A549 (cell line): Measurements from ENCODE around the gene DUSP9.

Experiments used
- CBX2 ChIP-seq: fragments of 200-600 bp; sonication (generic); IDR thresholded peaks from 2 replicates; pipeline ENCODE4 v1.6.1; 2016; ENCODE audit warnings: low read depth, mild to moderate bottlenecking, borderline replicate concordance
- EP300 ChIP-seq, 2 experiments: fragments of >200 bp; sonication (Bioruptor Twin); formaldehyde crosslinking; IDR thresholded peaks; 2 replicates in 1 of 2; 3 replicates in 1 of 2; pipeline ENCODE4 v1.6.1; 2016 to 2017
- POLR2A ChIP-seq: IDR thresholded peaks from 2 replicates; pipeline ENCODE4 v1.6.1; 2012; ENCODE audit warnings: mild to moderate bottlenecking, low read length
- RAD21 ChIP-seq, 2 experiments: fragments of >200 bp in 1 of 2; sonication (Bioruptor Twin) in 1 of 2; formaldehyde crosslinking in 1 of 2; IDR thresholded peaks in 1 of 2; conservative IDR thresholded peaks in 1 of 2; 2 replicates in 1 of 2; 3 replicates in 1 of 2; pipeline ENCODE4 v1.6.1; 2012 to 2018; ENCODE audit warnings: inconsistent platforms in 1 of 2
- RFX5 ChIP-seq: fragments of 450-650 bp; IDR thresholded peaks from 2 replicates; pipeline ENCODE4 v1.7.1; 2014; ENCODE audit warnings: antibody characterized with exemption, mild to moderate bottlenecking, moderate library complexity
- ZC3H11A ChIP-seq: fragments of 450-650 bp; IDR thresholded peaks from 2 replicates; pipeline ENCODE4 v1.6.1; 2014; ENCODE audit warnings: antibody characterized with exemption, mild to moderate bottlenecking
- TF ChIP-seq, protein P1 (sequence below): IDR thresholded peaks from 2 replicates; pipeline ENCODE4 v1.6.1; 2012
- TF ChIP-seq, protein P2 (sequence below): fragments of >200 bp; sonication (Bioruptor Twin); formaldehyde crosslinking; IDR thresholded peaks from 3 replicates; pipeline ENCODE4 v1.5.1; 2016
- TF ChIP-seq, protein P3 (sequence below): fragments of 200-600 bp; sonication (generic); IDR thresholded peaks from 2 replicates; pipeline ENCODE4 v1.6.1; 2016; ENCODE audit warnings: antibody characterized with exemption, mild to moderate bottlenecking, moderate library complexity
- TF ChIP-seq, protein P4 (sequence below): fragments of 250-450 bp; sonication (Bioruptor Pico); IDR thresholded peaks from 2 replicates; pipeline ENCODE4 v1.5.0; 2020; ENCODE audit warnings: low read depth, mild to moderate bottlenecking, moderate library complexity

DNA sequence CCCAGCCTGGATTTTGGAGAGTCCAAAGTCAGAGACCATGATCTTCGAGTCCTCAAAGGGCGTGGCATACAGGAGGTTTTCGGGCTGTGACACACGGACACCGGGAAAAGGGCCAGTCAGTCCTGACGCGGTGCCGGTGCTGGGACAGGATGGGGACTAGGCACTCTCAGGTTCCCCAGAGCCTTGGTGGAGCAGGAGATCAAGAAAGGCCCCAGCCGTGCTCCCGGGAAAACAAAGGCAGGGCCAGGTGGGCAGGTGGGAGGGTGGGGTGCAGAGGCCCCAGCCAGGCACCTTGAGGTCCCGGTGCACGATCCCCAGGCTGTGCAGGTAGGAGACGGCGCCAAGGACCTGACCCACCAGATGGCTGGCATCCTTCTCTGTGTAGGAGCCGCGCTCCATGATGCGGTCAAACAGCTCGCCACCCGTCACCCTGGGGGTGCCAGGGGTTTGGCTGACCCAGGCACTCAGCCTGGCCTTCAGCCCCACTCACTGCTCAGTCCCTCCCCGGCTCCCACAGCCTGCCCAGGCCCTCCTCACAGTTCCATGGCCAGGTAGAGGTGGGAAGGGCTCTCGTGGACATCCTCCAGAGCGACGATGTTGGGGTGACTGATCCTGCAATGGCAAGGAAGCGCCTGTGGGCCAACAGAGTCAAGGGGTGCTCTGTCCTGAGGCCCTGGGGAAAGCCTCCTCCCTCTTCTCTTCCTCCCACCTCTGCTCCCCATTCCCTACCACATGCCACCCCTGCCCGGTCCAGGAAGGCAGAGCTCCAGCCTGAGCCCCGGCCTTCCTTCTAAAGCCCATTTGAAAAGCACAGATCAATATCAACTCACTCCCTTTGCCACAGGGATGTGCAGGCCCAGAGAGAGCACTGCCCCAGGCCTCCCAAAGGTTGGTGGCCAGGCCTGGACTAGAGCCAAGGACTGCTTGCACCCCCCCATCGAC is 24.9 kb downstream of the DUSP9 start:
- TF ChIP-seq, protein P1, sequence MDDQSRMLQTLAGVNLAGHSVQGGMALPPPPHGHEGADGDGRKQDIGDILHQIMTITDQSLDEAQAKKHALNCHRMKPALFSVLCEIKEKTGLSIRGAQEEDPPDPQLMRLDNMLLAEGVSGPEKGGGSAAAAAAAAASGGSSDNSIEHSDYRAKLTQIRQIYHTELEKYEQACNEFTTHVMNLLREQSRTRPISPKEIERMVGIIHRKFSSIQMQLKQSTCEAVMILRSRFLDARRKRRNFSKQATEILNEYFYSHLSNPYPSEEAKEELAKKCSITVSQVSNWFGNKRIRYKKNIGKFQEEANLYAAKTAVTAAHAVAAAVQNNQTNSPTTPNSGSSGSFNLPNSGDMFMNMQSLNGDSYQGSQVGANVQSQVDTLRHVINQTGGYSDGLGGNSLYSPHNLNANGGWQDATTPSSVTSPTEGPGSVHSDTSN, result no peak
- TF ChIP-seq, protein P2, sequence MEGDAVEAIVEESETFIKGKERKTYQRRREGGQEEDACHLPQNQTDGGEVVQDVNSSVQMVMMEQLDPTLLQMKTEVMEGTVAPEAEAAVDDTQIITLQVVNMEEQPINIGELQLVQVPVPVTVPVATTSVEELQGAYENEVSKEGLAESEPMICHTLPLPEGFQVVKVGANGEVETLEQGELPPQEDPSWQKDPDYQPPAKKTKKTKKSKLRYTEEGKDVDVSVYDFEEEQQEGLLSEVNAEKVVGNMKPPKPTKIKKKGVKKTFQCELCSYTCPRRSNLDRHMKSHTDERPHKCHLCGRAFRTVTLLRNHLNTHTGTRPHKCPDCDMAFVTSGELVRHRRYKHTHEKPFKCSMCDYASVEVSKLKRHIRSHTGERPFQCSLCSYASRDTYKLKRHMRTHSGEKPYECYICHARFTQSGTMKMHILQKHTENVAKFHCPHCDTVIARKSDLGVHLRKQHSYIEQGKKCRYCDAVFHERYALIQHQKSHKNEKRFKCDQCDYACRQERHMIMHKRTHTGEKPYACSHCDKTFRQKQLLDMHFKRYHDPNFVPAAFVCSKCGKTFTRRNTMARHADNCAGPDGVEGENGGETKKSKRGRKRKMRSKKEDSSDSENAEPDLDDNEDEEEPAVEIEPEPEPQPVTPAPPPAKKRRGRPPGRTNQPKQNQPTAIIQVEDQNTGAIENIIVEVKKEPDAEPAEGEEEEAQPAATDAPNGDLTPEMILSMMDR, result no peak
- TF ChIP-seq POLR2A (no peak), RFX5 (no peak), ZC3H11A (no peak), CBX2 (no peak), EP300 (IDR thresholded peaks at IDR 0.05) (no peak), RAD21 (conservative IDR thresholded peaks at IDR 0.05 in 1 of 2, IDR thresholded peaks at IDR 0.05 in 1 of 2) (no peak)
- TF ChIP-seq, protein P3, sequence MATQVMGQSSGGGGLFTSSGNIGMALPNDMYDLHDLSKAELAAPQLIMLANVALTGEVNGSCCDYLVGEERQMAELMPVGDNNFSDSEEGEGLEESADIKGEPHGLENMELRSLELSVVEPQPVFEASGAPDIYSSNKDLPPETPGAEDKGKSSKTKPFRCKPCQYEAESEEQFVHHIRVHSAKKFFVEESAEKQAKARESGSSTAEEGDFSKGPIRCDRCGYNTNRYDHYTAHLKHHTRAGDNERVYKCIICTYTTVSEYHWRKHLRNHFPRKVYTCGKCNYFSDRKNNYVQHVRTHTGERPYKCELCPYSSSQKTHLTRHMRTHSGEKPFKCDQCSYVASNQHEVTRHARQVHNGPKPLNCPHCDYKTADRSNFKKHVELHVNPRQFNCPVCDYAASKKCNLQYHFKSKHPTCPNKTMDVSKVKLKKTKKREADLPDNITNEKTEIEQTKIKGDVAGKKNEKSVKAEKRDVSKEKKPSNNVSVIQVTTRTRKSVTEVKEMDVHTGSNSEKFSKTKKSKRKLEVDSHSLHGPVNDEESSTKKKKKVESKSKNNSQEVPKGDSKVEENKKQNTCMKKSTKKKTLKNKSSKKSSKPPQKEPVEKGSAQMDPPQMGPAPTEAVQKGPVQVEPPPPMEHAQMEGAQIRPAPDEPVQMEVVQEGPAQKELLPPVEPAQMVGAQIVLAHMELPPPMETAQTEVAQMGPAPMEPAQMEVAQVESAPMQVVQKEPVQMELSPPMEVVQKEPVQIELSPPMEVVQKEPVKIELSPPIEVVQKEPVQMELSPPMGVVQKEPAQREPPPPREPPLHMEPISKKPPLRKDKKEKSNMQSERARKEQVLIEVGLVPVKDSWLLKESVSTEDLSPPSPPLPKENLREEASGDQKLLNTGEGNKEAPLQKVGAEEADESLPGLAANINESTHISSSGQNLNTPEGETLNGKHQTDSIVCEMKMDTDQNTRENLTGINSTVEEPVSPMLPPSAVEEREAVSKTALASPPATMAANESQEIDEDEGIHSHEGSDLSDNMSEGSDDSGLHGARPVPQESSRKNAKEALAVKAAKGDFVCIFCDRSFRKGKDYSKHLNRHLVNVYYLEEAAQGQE, result no peak
- TF ChIP-seq, protein P4, sequence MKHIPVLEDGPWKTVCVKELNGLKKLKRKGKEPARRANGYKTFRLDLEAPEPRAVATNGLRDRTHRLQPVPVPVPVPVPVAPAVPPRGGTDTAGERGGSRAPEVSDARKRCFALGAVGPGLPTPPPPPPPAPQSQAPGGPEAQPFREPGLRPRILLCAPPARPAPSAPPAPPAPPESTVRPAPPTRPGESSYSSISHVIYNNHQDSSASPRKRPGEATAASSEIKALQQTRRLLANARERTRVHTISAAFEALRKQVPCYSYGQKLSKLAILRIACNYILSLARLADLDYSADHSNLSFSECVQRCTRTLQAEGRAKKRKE (CRISPR knock-in tag), result no peak
